HFFc6 (cell line): ENCODE measurements around the gene DOCK3. TPM values are rescaled to one million over a fixed set of nuclear protein-coding genes. Genes with fewer than 3 reads are reported as not detected.
A peak's percentile ranks its signal among the peaks of the same experiment; 100 is the strongest.
"Not testable (repeated sequence)": the region's sequence is repeated elsewhere in the genome, so short reads cannot be mapped to it uniquely, and the experiment has no call there.

ENCODE experiments used
- DNase-seq: peaks from one replicate; pipeline ENCODE4 v3.0.0-alpha.2; 2018
- H3K27ac Mint-ChIP-seq: 2 replicates; pipeline ENCODE4 v1.8.0; 2020; ENCODE audit warnings: mild to moderate bottlenecking, mixed read lengths
- H3K27me3 Mint-ChIP-seq: 2 replicates; pipeline ENCODE4 v1.8.0; 2021; ENCODE audit warnings: mild to moderate bottlenecking, moderate library complexity, mixed read lengths; ENCODE audit not compliant: insufficient read depth
- H3K36me3 Mint-ChIP-seq: 2 replicates; pipeline ENCODE4 v1.8.0; 2021; ENCODE audit warnings: low read depth, mixed read lengths
- H3K4me1 Mint-ChIP-seq: 2 replicates; pipeline ENCODE4 v1.8.0; 2020; ENCODE audit warnings: low read depth, mixed read lengths
- H3K4me3 Mint-ChIP-seq: 2 replicates; pipeline ENCODE4 v1.8.0; 2020; ENCODE audit warnings: mild to moderate bottlenecking, moderate library complexity, mixed read lengths
- H3K9me3 Mint-ChIP-seq: 2 replicates; pipeline ENCODE4 v1.8.0; 2020; ENCODE audit warnings: mild to moderate bottlenecking, mixed read lengths
- total RNA-seq, 6 experiments: library from RNA; stranded (reverse); fragmentation: NEBNext Ultra II Directional; extraction: Animal tissue kit (Norgen Biotek cat#: 25700); gene quantifications; 2 replicates in 1 of 6; 3 replicates in 5 of 6; pipeline ENCODE4 v1.2.3, GENCODE V29; 2021
- TF ChIP-seq, protein P1 (sequence below): fragments of 200-600 bp; sonication (generic); IDR thresholded peaks from 2 replicates; pipeline ENCODE4 v1.5.0; 2021; ENCODE audit warnings: antibody characterized with exemption, mild to moderate bottlenecking

DOCK3 gene
- total RNA-seq, 6 experiments from 2014 or later: 0.14 to 0.26 (median 0.22) TPM

- no peak for DNase-seq
- H3K27ac Mint-ChIP-seq: no peak overlapping the region
- TF ChIP-seq, protein P1, sequence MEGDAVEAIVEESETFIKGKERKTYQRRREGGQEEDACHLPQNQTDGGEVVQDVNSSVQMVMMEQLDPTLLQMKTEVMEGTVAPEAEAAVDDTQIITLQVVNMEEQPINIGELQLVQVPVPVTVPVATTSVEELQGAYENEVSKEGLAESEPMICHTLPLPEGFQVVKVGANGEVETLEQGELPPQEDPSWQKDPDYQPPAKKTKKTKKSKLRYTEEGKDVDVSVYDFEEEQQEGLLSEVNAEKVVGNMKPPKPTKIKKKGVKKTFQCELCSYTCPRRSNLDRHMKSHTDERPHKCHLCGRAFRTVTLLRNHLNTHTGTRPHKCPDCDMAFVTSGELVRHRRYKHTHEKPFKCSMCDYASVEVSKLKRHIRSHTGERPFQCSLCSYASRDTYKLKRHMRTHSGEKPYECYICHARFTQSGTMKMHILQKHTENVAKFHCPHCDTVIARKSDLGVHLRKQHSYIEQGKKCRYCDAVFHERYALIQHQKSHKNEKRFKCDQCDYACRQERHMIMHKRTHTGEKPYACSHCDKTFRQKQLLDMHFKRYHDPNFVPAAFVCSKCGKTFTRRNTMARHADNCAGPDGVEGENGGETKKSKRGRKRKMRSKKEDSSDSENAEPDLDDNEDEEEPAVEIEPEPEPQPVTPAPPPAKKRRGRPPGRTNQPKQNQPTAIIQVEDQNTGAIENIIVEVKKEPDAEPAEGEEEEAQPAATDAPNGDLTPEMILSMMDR: no peak
- no peak overlapping the region for H3K4me3 Mint-ChIP-seq
- H3K9me3 Mint-ChIP-seq: peaks cover 9% of the 10 kb centered on the region; the same call in 1 of the 2 replicates
- no peaks in the 10 kb centered on the region for H3K36me3 Mint-ChIP-seq
- no peaks in the 10 kb centered on the region for H3K4me1 Mint-ChIP-seq
- peaks cover 2% of the 10 kb centered on the region for H3K27me3 Mint-ChIP-seq
Observed at GRCh38 chr3:51306093-51306492, 631.4 kb downstream of the DOCK3 start.

DNA sequence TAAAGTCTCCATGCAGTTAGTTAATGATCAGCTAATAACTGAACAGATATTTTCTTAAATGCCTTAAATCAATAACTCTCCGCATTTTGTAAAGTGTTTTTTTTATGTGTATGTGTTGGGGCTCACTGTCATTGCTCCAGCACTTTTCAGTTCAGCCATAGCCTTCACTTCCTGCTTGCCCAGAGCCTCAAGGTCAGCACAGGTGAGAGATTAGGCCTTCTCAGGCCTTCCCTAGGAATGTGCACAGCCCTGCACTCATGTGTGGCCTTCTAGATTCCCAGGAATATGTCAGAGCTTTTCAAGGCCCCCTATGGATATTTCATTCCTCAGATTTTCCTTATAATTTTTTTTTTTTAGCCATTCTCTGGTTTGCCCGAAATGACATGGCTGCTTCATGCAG is 632.7 kb downstream of the DOCK3 start:
- Mint-ChIP-seq H3K9me3 (peaks cover 4% of the 10 kb centered on the region; the same call in 1 of the 2 replicates), H3K27ac (no peak overlapping the region), H3K4me3 (no peak overlapping the region), H3K36me3 (no peaks in the 10 kb centered on the region), H3K4me1 (no peaks in the 10 kb centered on the region), H3K27me3 (peaks cover 2% of the 10 kb centered on the region)
- DNase-seq: no peak
- TF ChIP-seq, protein P1: no peak

- not testable (repeated sequence) for H3K9me3 Mint-ChIP-seq, H3K27me3 Mint-ChIP-seq, H3K4me1 Mint-ChIP-seq, DNase-seq, H3K4me3 Mint-ChIP-seq, H3K36me3 Mint-ChIP-seq, H3K27ac Mint-ChIP-seq
Observed at GRCh38 chr3:51307945-51308607, 633.3 kb downstream of the DOCK3 start.

DNA sequence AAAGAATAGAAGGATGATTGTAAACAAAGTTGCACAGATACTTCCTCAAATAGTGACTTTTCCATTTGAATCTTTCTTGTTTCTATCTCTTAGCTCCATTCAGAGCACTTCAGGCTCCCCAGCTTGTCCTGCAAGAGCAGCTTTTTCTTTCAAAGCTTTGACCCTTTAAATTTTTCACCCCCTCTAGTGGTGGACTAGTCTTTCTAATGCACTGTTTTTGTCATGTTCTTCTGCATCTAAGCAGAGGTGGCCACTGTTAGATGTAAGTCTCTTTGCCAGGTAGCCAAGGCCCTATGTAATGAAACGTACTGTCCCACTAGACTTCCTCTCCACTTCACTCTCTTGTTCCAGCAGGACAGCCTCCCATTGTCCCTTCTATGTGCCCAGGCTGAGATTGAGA is 636.3 kb downstream of the DOCK3 start:
- TF ChIP-seq, protein P1: peak; percentile 75
- Mint-ChIP-seq H3K27me3 (peaks cover 3% of the 10 kb centered on the region), H3K4me1 (no peaks in the 10 kb centered on the region), H3K27ac (no peak overlapping the region), H3K36me3 (no peaks in the 10 kb centered on the region), H3K9me3 (no peaks in the 10 kb centered on the region), H3K4me3 (no peak overlapping the region)
- peak; percentile 41 for DNase-seq

DNA sequence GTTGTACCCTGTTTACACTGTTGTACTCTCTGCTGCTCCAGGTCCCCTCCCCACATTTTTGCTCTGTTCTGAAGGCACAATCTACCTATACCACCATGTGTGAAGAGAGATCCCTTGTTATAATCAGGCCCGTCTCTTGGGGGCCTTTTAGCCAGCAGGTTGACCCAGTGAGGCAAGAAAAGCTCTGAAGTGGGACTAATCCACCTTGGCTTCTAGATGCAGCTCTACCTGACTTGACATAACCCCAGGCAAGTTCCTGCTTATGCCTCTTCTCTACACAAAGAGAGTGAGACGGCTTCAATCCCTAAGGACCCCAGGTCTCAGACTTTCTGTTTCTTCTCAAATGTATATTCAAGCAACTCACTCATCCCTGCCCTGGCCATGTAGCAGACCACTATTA is 653.5 kb downstream of the DOCK3 start:
- Mint-ChIP-seq H3K36me3 (no peaks in the 10 kb centered on the region), H3K27me3 (peaks cover 8% of the 10 kb centered on the region), H3K27ac (no peak overlapping the region), H3K4me1 (no peaks in the 10 kb centered on the region), H3K9me3 (no peaks in the 10 kb centered on the region), H3K4me3 (no peak overlapping the region)
- TF ChIP-seq, protein P1: no peak
- no peak for DNase-seq

- Mint-ChIP-seq H3K27me3 (peaks cover 8% of the 10 kb centered on the region), H3K27ac (no peak overlapping the region), H3K9me3 (no peaks in the 10 kb centered on the region), H3K36me3 (no peaks in the 10 kb centered on the region), H3K4me3 (no peak overlapping the region), H3K4me1 (no peaks in the 10 kb centered on the region)
- DNase-seq: no peak
- TF ChIP-seq, protein P1: no peak
Observed at GRCh38 chr3:51330046-51330445, 655.3 kb downstream of the DOCK3 start.
